Left lung (tissue), 10 donors: ENCODE measurements around the gene SNTG2. TPM values are rescaled to one million over a fixed set of nuclear protein-coding genes. Genes with fewer than 3 reads are reported as not detected.

Experiments
- ATAC-seq: fragments of 200-7000 bp; cut with Tn5 transposase; one replicate; pipeline ENCODE4 v1.9.1; 2020; ENCODE audit warnings: moderate library complexity
- DNase-seq, 4 donors: peaks; one replicate each; pipeline ENCODE4 v3.0.0-alpha.2; 2013 to 2020
- H3K27ac ChIP-seq, 2 donors: fragments of 200-600 bp; sonication (generic) in 1 of 2; one replicate each; pipeline versions ENCODE4 v1.5.0 to v1.8.0; 2020 to 2021
- H3K27me3 ChIP-seq, 2 donors: fragments of 200-600 bp; sonication (generic) in 1 of 2; one replicate each; pipeline versions ENCODE4 v1.5.0 to v1.8.0; 2020 to 2021
- H3K36me3 ChIP-seq, 2 donors: fragments of 200-600 bp; sonication (generic) in 1 of 2; one replicate each; pipeline versions ENCODE4 v1.5.0 to v1.8.0; 2020 to 2021
- H3K4me1 ChIP-seq, 2 donors: fragments of 200-600 bp; one replicate each; pipeline ENCODE4 v1.8.0; 2021
- H3K4me3 ChIP-seq, 2 donors: fragments of 200-600 bp; sonication (generic) in 1 of 2; one replicate each; pipeline versions ENCODE4 v1.5.0 to v1.8.0; 2020 to 2021; ENCODE audit warnings: mild to moderate bottlenecking in 1 of 2
- H3K9me3 ChIP-seq, 2 donors: fragments of 200-600 bp; sonication (generic) in 1 of 2; one replicate each; pipeline versions ENCODE4 v1.5.0 to v1.8.0; 2020 to 2021
- intact Hi-C, 2 donors: fragments of 100-400 bp; cut with DNase I; formaldehyde crosslinking; loops; one replicate each; pipeline versions ENCODE4 v1.11.2 to v1.14.2; 2022
- polyA plus RNA-seq, 6 donors: library from polyadenylated mRNA; unstranded; fragments of 120-200 nt; gene quantifications; one replicate each; pipeline ENCODE4 v1.2.1, GENCODE V29; 2013; ENCODE audit not compliant: insufficient read length in 6 of 6
- total RNA-seq, 2 donors: library from RNA; stranded (reverse); fragmentation: NEBNext Ultra II Directional; extraction: Animal tissue kit (Norgen Biotek cat#: 25700); gene quantifications; one replicate each; pipeline ENCODE4 v1.2.1, GENCODE V29; 2021
- TF ChIP-seq, protein P1 (sequence below), 2 donors: fragments of 200-600 bp; sonication (generic) in 1 of 2; IDR thresholded peaks; one replicate each; pipeline versions ENCODE4 v1.5.0 to v1.8.0; 2021; ENCODE audit warnings: antibody characterized with exemption in 2 of 2
- donor health status: DM: no; HTN: yes; CAD: no.
- donor health status: DM: no; HTN: no; CAD: no.

The SNTG2 gene
- total and polyA plus RNA-seq, 8 donors = 0.24 to 3.2 (median 0.64) TPM

GRCh38 chr2:910698-911097 is 40.0 kb upstream of the SNTG2 start:
- peaks cover 0 to 4% of the 10 kb centered on the region in 2 donors for H3K27me3 ChIP-seq
- no peak overlapping the region for H3K27ac ChIP-seq
- ATAC-seq = no peak
- no peak for DNase-seq
- intact Hi-C loops = no loop called here
- no peak overlapping the region for H3K4me3 ChIP-seq
- no peaks in the 10 kb centered on the region for H3K36me3 ChIP-seq
- TF ChIP-seq, protein P1, sequence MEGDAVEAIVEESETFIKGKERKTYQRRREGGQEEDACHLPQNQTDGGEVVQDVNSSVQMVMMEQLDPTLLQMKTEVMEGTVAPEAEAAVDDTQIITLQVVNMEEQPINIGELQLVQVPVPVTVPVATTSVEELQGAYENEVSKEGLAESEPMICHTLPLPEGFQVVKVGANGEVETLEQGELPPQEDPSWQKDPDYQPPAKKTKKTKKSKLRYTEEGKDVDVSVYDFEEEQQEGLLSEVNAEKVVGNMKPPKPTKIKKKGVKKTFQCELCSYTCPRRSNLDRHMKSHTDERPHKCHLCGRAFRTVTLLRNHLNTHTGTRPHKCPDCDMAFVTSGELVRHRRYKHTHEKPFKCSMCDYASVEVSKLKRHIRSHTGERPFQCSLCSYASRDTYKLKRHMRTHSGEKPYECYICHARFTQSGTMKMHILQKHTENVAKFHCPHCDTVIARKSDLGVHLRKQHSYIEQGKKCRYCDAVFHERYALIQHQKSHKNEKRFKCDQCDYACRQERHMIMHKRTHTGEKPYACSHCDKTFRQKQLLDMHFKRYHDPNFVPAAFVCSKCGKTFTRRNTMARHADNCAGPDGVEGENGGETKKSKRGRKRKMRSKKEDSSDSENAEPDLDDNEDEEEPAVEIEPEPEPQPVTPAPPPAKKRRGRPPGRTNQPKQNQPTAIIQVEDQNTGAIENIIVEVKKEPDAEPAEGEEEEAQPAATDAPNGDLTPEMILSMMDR (IDR thresholded peaks at IDR 0.05) = no peak
- no peaks in the 10 kb centered on the region for H3K4me1 ChIP-seq
- H3K9me3 ChIP-seq = peaks cover 0 to 4% of the 10 kb centered on the region in 2 donors

- Histone ChIP-seq H3K36me3 (no peaks in the 10 kb centered on the region), H3K4me3 (no peak overlapping the region), H3K27ac (no peak overlapping the region), H3K9me3 (no peaks in the 10 kb centered on the region), H3K4me1 (no peaks in the 10 kb centered on the region), H3K27me3 (peaks cover 0 to 6% of the 10 kb centered on the region in 2 donors)
- DNase-seq (no peak), ATAC-seq (no peak)
- intact Hi-C loops = no loop called here
- TF ChIP-seq, protein P1 (IDR thresholded peaks at IDR 0.05) = no peak
Observed at GRCh38 chr2:915979-916378, 34.7 kb upstream of the SNTG2 start.

DNA sequence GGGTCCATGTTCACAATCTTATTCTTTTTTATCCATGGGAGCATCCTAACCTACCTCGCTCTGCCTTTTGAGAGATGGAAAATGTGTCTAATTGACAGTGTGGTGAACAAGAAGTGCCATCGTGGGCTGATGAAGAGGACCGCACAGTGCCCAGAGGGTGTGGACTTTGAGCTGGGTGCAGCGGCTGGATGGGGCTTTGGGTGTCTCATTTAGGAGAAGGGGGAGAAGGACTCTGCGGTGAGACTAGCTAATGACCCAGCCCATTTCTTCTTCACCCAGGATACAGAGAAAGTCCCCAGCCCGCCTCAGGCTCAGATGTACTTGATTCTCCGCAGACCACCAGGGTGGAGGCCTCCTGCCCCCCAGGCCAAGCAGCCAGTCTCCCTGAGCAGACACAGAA is 33.7 kb upstream of the SNTG2 start:
- Histone ChIP-seq H3K27me3 (peaks cover 0 to 6% of the 10 kb centered on the region in 2 donors), H3K4me1 (no peaks in the 10 kb centered on the region), H3K36me3 (no peaks in the 10 kb centered on the region), H3K9me3 (no peaks in the 10 kb centered on the region), H3K4me3 (no peak overlapping the region), H3K27ac (no peak overlapping the region)
- DNase-seq (no peak), ATAC-seq (no peak)
- TF ChIP-seq, protein P1 (IDR thresholded peaks at IDR 0.05) = no peak
- intact Hi-C loops = no loop called here

GRCh38 chr2:919672-920071 is 31.0 kb upstream of the SNTG2 start:
- no peaks in the 10 kb centered on the region for H3K9me3 ChIP-seq
- no peaks in the 10 kb centered on the region for H3K4me1 ChIP-seq
- no peaks in the 10 kb centered on the region for H3K36me3 ChIP-seq
- DNase-seq = no peak
- no peak overlapping the region for H3K4me3 ChIP-seq
- TF ChIP-seq, protein P1 (IDR thresholded peaks at IDR 0.05) = no peak
- no peak overlapping the region for H3K27ac ChIP-seq
- intact Hi-C loops = no loop called here
- H3K27me3 ChIP-seq = peaks cover 0 to 6% of the 10 kb centered on the region in 2 donors
- ATAC-seq = no peak

- Histone ChIP-seq H3K27ac (no peak overlapping the region), H3K4me3 (no peak overlapping the region), H3K4me1 (no peaks in the 10 kb centered on the region), H3K36me3 (no peaks in the 10 kb centered on the region), H3K9me3 (no peaks in the 10 kb centered on the region), H3K27me3 (peaks cover 0 to 6% of the 10 kb centered on the region in 2 donors)
- DNase-seq (no peak), ATAC-seq (no peak)
- TF ChIP-seq, protein P1 (IDR thresholded peaks at IDR 0.05) = no peak
- intact Hi-C loops = no loop called here
Observed at GRCh38 chr2:920573-920972, 30.1 kb upstream of the SNTG2 start.
